Smooth muscle cell (in vitro differentiated cells): Measurements from ENCODE around the gene LRRC8C. TPM values are rescaled to one million over a fixed set of nuclear protein-coding genes. Genes with fewer than 3 reads are reported as not detected.
A peak's percentile ranks its signal among the peaks of the same experiment; 100 is the strongest.

ENCODE experiments used
- DNase-seq: peaks from one replicate; lab custom pipeline; 2025; ENCODE audit not compliant: unreplicated experiment; lab: John Stamatoyannopoulos, UW
- H2AFZ ChIP-seq: fragments of 200-600 bp; sonication (generic); 2 replicates; pipeline ENCODE4 v1.6.0; 2016; ENCODE audit warnings: antibody characterized with exemption, low read depth, mild to moderate bottlenecking
- H3F3A ChIP-seq: fragments of 200-600 bp; sonication (generic); 2 replicates; pipeline ENCODE4 v1.6.0; 2017; ENCODE audit warnings: antibody characterized with exemption, low read depth
- H3K27ac ChIP-seq: fragments of 200-600 bp; sonication (generic); 2 replicates; pipeline ENCODE4 v1.5.1; 2016; ENCODE audit warnings: low read depth, mild to moderate bottlenecking
- H3K27me3 ChIP-seq: fragments of 200-600 bp; sonication (generic); 2 replicates; pipeline ENCODE4 v1.6.1; 2016; ENCODE audit warnings: low read depth, mild to moderate bottlenecking
- H3K36me3 ChIP-seq: fragments of 200-600 bp; sonication (generic); 2 replicates; pipeline ENCODE4 v1.5.1; 2016; ENCODE audit warnings: low read depth
- H3K4me1 ChIP-seq: fragments of 200-600 bp; sonication (generic); 2 replicates; pipeline ENCODE4 v1.5.1; 2016; ENCODE audit warnings: low read depth
- H3K4me2 ChIP-seq: fragments of 200-600 bp; sonication (generic); 2 replicates; pipeline ENCODE4 v1.6.0; 2016; ENCODE audit warnings: mild to moderate bottlenecking
- H3K4me3 ChIP-seq: fragments of 200-600 bp; sonication (generic); 2 replicates; pipeline ENCODE4 v1.5.1; 2016; ENCODE audit warnings: mild to moderate bottlenecking
- H3K79me2 ChIP-seq: fragments of 200-600 bp; sonication (generic); 2 replicates; pipeline ENCODE4 v1.6.0; 2016; ENCODE audit warnings: low read depth, mild to moderate bottlenecking
- H3K9ac ChIP-seq: fragments of 200-600 bp; sonication (generic); 2 replicates; pipeline ENCODE4 v1.6.0; 2016; ENCODE audit warnings: low read depth
- H3K9me3 ChIP-seq: fragments of 200-600 bp; sonication (generic); replicated peaks from 2 replicates; pipeline ENCODE4 v1.5.1; 2016; ENCODE audit warnings: low read depth
- H4K20me1 ChIP-seq: fragments of 200-600 bp; sonication (generic); 2 replicates; pipeline ENCODE4 v1.6.0; 2016; ENCODE audit warnings: low read depth
- CTCF ChIP-seq: fragments of 200-600 bp; sonication (generic); IDR thresholded peaks from 2 replicates; pipeline ENCODE4 v1.5.1; 2017; ENCODE audit warnings: borderline replicate concordance, mild to moderate bottlenecking, antibody characterized with exemption; ENCODE audit not compliant: insufficient read depth, poor library complexity, severe bottlenecking
- WGBS: methylation state at CpG from one replicate; pipeline ENCODE4 v1.1.7; 2016; ENCODE audit warnings: low lambda C conversion rate; 5-methylcytosine and 5-hydroxymethylcytosine counted together
- polyA plus RNA-seq: library from polyadenylated mRNA; unstranded; fragments of >200 nt; fragmentation: Nextera tagmentation; extraction: Ambion mirVana; gene quantifications from 2 replicates; pipeline ENCODE4 v1.2.1, GENCODE V29; 2016
- total RNA-seq: library from RNA; depleted of rRNA; stranded (reverse); fragments of >200 nt; gene quantifications from 2 replicates; pipeline ENCODE4 v1.2.3, GENCODE V29; 2014

Gene LRRC8C
- total and polyA plus RNA-seq, 2 experiments from 2014 or later, result 2.2 to 7.2 TPM

- 67% methylated on average over 6 of the region's 6 CpGs for WGBS
Observed at GRCh38 chr1:89705901-89706699, 73.2 kb downstream of the LRRC8C start.

GRCh38 chr1:89706700-89707012 is 73.7 kb downstream of the LRRC8C start:
- no peak overlapping the region for H2AFZ ChIP-seq
- H3K79me2 ChIP-seq, result no peaks in the 10 kb centered on the region
- TF ChIP-seq CTCF, result no peak
- H3K27ac ChIP-seq, result no peak overlapping the region
- no peaks in the 10 kb centered on the region for H3F3A ChIP-seq
- H3K27me3 ChIP-seq, result no peaks in the 10 kb centered on the region
- no peak for DNase-seq
- H4K20me1 ChIP-seq, result no peaks in the 10 kb centered on the region
- no peaks in the 10 kb centered on the region for H3K9me3 ChIP-seq
- H3K4me2 ChIP-seq, result no peak overlapping the region
- no peak overlapping the region for H3K4me3 ChIP-seq
- no peaks in the 10 kb centered on the region for H3K36me3 ChIP-seq
- no peak overlapping the region for H3K9ac ChIP-seq
- peaks cover 14% of the 10 kb centered on the region for H3K4me1 ChIP-seq

More at GRCh38 chr1:89705901-89706699, 73.2 kb downstream of the LRRC8C start:
- no peak overlapping the region for H3K4me3 ChIP-seq
- H3K4me1 ChIP-seq, result peaks cover 14% of the 10 kb centered on the region
- no peak overlapping the region for H2AFZ ChIP-seq
- H3F3A ChIP-seq, result no peaks in the 10 kb centered on the region
- no peak for TF ChIP-seq CTCF
- no peak for DNase-seq
- no peak overlapping the region for H3K9ac ChIP-seq
- H3K36me3 ChIP-seq, result no peaks in the 10 kb centered on the region
- no peak overlapping the region for H3K4me2 ChIP-seq
- H3K9me3 ChIP-seq, result no peaks in the 10 kb centered on the region
- no peaks in the 10 kb centered on the region for H3K27me3 ChIP-seq
- H3K27ac ChIP-seq, result no peak overlapping the region
- H4K20me1 ChIP-seq, result no peaks in the 10 kb centered on the region
- H3K79me2 ChIP-seq, result no peaks in the 10 kb centered on the region

DNA sequence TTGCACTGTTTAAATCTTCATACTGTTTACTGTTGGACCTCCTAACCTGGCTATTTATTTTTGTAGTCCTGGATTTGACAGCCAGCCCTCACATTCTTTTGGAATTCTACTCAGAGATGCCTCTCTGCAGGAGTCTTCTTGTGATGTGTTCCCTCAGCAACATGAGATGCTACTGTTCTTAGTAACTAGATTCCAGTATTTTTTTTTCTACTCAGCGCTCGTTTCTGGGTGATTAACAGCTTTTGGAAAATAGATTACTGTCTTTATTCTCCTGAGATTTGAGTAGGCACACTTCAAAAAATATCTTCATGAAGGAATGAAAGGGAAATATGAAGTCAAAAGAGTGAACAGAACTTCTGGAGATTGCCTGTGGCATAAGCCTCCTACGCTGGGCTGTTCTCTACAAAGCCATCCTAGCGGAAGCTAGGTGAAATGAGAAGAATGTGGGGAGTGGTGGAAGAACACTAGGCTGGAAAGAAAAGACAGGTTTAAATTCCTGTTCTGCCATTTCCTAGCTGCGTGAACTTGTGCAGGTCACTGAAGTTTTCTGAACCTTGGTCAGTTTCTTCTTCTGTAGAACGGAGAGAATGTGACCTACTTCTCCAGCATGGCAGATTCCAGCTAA is 75.9 kb downstream of the LRRC8C start:
- no peaks in the 10 kb centered on the region for H4K20me1 ChIP-seq
- H3K27ac ChIP-seq, result no peak overlapping the region
- H3K9me3 ChIP-seq, result no peaks in the 10 kb centered on the region
- 62% methylated on average over 6 of the region's 6 CpGs for WGBS
- no peak overlapping the region for H3K4me3 ChIP-seq
- H3F3A ChIP-seq, result no peaks in the 10 kb centered on the region
- H3K79me2 ChIP-seq, result no peaks in the 10 kb centered on the region
- H2AFZ ChIP-seq, result no peak overlapping the region
- no peaks in the 10 kb centered on the region for H3K36me3 ChIP-seq
- H3K27me3 ChIP-seq, result no peaks in the 10 kb centered on the region
- no peak overlapping the region for H3K9ac ChIP-seq
- peaks cover 14% of the 10 kb centered on the region for H3K4me1 ChIP-seq
- no peak for TF ChIP-seq CTCF
- peak overlapping the region; percentile 61 for H3K4me2 ChIP-seq
- no peak for DNase-seq
